ENCODE data around the gene YIPF5. TPM values are rescaled to one million over a fixed set of nuclear protein-coding genes. Genes with fewer than 3 reads are reported as not detected.

The YIPF5 gene
- total RNA-seq, 2 experiments from 2014 or later = 57.6 to 64.8 TPM

- ATAC-seq (ENCODE audit: poor library complexity) (no peak), DNase-seq (no peak)
- H3K9me3 Mint-ChIP-seq = no peaks in the 10 kb centered on the region
- Histone ChIP-seq H3K4me1 (ENCODE audit: insufficient read depth, low read length) (peaks cover 3% of the 10 kb centered on the region), H3K27ac (ENCODE audit: low read depth in 1 of 2, low read length in 2 of 2) (no peak overlapping the region), H3K4me3 (ENCODE audit: low read length) (no peak overlapping the region), H3K9me3 (ENCODE audit: control insufficient read depth in 1 of 2, insufficient read depth in 1 of 2, low read length in 2 of 2) (no peaks in the 10 kb centered on the region), H3K27me3 (ENCODE audit: control insufficient read depth in 1 of 2, insufficient read depth in 2 of 2, low read length in 2 of 2) (peaks cover 0 to 6% of the 10 kb centered on the region in 2 experiments), H3K36me3 (ENCODE audit: insufficient read depth, low read length) (no peaks in the 10 kb centered on the region)
- ChIA-PET POLR2A (no interaction called here), CTCF (interaction anchor here (1.1 kb wide), 1 partner anchor 7 kb away, joined by 3 read pairs; no protein-coding TSS in a partner anchor)
- no peak for TF ChIP-seq CTCF (IDR thresholded peaks at IDR 0.05)
- H3K27me3 Mint-ChIP-seq = peaks cover 22% of the 10 kb centered on the region
- H3K4me3 Mint-ChIP-seq = no peak overlapping the region
- H3K27ac Mint-ChIP-seq = no peak overlapping the region
- intact Hi-C loops (cut with DNase I, micrococcal nuclease) = loop anchor here in 1 of 2 experiments (5.0 to 10.0 kb wide), 2 partner anchors 34 to 962 kb away; no protein-coding TSS in a partner anchor
- no peaks in the 10 kb centered on the region for H3K36me3 Mint-ChIP-seq (ENCODE audit: low read depth)
- no peaks in the 10 kb centered on the region for H3K4me1 Mint-ChIP-seq (ENCODE audit: low read depth)
These were observed 26.2 kb upstream of the YIPF5 start for GRCh38 chr5:144196612-144197011.

GRCh38 chr5:144195448-144195847 is 25.0 kb upstream of the YIPF5 start:
- Mint-ChIP-seq H3K4me3 (no peak overlapping the region), H3K27me3 (peaks cover 12% of the 10 kb centered on the region), H3K9me3 (no peaks in the 10 kb centered on the region), H3K27ac (no peak overlapping the region), H3K36me3 (ENCODE audit: low read depth) (no peaks in the 10 kb centered on the region), H3K4me1 (ENCODE audit: low read depth) (peaks cover 4% of the 10 kb centered on the region)
- Histone ChIP-seq H3K27ac (ENCODE audit: low read depth in 1 of 2, low read length in 2 of 2) (no peak overlapping the region), H3K4me1 (ENCODE audit: insufficient read depth, low read length) (peaks cover 15% of the 10 kb centered on the region), H3K4me3 (ENCODE audit: low read length) (no peak overlapping the region), H3K27me3 (ENCODE audit: control insufficient read depth in 1 of 2, insufficient read depth in 2 of 2, low read length in 2 of 2) (no peaks in the 10 kb centered on the region), H3K9me3 (ENCODE audit: control insufficient read depth in 1 of 2, insufficient read depth in 1 of 2, low read length in 2 of 2) (no peaks in the 10 kb centered on the region), H3K36me3 (ENCODE audit: insufficient read depth, low read length) (no peaks in the 10 kb centered on the region)
- ChIA-PET CTCF (interaction anchor here (1.1 kb wide), 1 partner anchor 8 kb away, joined by 3 read pairs; no protein-coding TSS in a partner anchor), POLR2A (no interaction called here)
- no peak for DNase-seq
- intact Hi-C loops (cut with DNase I, micrococcal nuclease) = loop anchor here in 1 of 2 experiments (5.0 to 10.0 kb wide), 2 partner anchors 33 to 961 kb away; no protein-coding TSS in a partner anchor
- ATAC-seq (ENCODE audit: poor library complexity) = no peak
- no peak for TF ChIP-seq CTCF (IDR thresholded peaks at IDR 0.05)

- no peak for TF ChIP-seq CTCF (IDR thresholded peaks at IDR 0.05)
- intact Hi-C loops (cut with DNase I, micrococcal nuclease) = loop anchor here in 1 of 2 experiments (5.0 to 10.0 kb wide), 5 partner anchors 227 to 1272 kb away; no protein-coding TSS in a partner anchor
- ATAC-seq (ENCODE audit: poor library complexity) (no peak), DNase-seq (no peak)
- no peaks in the 10 kb centered on the region for H3K36me3 ChIP-seq (ENCODE audit: insufficient read depth, low read length)
- no peak overlapping the region for H3K27ac ChIP-seq (ENCODE audit: low read depth in 1 of 2, low read length in 2 of 2)
- Mint-ChIP-seq H3K9me3 (no peaks in the 10 kb centered on the region), H3K4me3 (no peak overlapping the region), H3K27ac (no peak overlapping the region), H3K27me3 (peaks cover 2% of the 10 kb centered on the region), H3K4me1 (ENCODE audit: low read depth) (peaks cover 16% of the 10 kb centered on the region), H3K36me3 (ENCODE audit: low read depth) (no peaks in the 10 kb centered on the region)
- H3K4me1 ChIP-seq (ENCODE audit: insufficient read depth, low read length) = peaks cover 27% of the 10 kb centered on the region
- ChIA-PET POLR2A (interaction anchor here (5.1 to 7.9 kb wide), 2 partner anchors 22 to 790 kb away, joined by 30 to 115 read pairs; partner anchors contain the start of genes KCTD16, NR3C1 and YIPF5), CTCF (interaction anchor here (0.6 to 1.2 kb wide), 2 partner anchors 140 to 212 kb away, joined by 3 read pairs; no protein-coding TSS in a partner anchor)
- no peaks in the 10 kb centered on the region for H3K9me3 ChIP-seq (ENCODE audit: control insufficient read depth in 1 of 2, insufficient read depth in 1 of 2, low read length in 2 of 2)
- no peaks in the 10 kb centered on the region for H3K27me3 ChIP-seq (ENCODE audit: control insufficient read depth in 1 of 2, insufficient read depth in 2 of 2, low read length in 2 of 2)
- H3K4me3 ChIP-seq (ENCODE audit: low read length) = no peak overlapping the region
These were observed 23.7 kb upstream of the YIPF5 start for GRCh38 chr5:144194144-144194543.

All from CD4-positive, alpha-beta T cell (primary cell).